T follicular helper cell (primary cell): ENCODE measurements around the gene THRB.

Experiments
- DNase-seq: peaks from one replicate; pipeline ENCODE4 v3.0.0-alpha.2; 2020; ENCODE audit warnings: low read depth

Gene THRB

DNA sequence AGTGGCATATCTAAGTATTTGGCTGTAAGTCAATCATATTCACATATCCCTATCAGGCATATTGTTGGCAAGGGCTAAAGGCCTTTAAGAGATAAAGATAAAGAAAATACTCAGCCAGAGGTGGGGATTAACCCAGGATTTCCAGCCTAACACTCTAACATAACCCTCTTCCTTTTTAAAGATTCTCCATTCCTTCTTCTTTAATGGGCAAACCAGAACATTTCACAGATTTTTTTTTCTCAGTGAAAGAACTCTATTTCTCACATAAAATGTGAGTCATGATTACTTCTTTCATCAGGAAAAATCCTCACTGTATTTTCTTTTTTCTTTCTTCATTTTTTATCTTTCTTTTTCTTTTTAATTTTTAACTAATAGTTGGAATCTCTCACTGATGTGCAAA lies 349.2 kb downstream of the THRB start:
- no peak for DNase-seq

DNA sequence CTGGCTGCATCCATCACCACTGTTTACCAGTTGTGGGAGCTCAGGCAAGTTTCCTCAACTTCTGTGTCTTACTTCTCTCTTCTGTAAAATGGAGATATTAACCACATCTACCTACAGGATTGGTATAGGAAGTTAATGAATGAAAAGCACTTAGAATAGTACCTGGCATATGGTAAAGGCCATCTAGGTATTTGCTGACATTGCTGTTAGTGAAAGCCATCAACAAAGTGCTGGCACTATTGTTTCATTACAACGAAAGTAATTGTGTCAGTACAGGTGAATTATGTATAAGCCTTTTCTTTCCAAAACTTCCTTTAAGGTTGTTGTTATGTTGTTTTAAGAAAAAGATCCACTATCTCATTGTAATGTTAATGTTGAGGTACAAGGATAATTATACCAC lies 352.5 kb downstream of the THRB start:
- no peak for DNase-seq

DNA sequence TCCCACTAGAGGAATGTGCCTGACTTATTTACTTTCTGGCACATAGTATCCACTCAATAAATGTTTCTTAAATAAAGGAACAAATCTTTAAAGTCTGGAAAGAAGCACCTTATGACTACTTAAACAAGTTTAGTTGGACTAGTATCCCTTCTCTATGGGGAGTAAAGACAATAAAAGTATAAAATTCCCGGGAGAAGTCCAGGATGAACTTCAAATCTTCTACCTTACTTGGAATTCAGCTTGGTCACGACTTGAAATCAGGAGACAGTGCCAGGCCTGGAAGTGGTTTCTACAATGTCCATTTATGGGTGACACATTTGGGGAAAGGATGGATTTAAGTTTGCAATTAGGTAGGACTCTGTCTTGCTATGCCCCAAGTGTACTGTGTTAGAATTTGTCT lies 353.1 kb downstream of the THRB start:
- no peak for DNase-seq

DNA sequence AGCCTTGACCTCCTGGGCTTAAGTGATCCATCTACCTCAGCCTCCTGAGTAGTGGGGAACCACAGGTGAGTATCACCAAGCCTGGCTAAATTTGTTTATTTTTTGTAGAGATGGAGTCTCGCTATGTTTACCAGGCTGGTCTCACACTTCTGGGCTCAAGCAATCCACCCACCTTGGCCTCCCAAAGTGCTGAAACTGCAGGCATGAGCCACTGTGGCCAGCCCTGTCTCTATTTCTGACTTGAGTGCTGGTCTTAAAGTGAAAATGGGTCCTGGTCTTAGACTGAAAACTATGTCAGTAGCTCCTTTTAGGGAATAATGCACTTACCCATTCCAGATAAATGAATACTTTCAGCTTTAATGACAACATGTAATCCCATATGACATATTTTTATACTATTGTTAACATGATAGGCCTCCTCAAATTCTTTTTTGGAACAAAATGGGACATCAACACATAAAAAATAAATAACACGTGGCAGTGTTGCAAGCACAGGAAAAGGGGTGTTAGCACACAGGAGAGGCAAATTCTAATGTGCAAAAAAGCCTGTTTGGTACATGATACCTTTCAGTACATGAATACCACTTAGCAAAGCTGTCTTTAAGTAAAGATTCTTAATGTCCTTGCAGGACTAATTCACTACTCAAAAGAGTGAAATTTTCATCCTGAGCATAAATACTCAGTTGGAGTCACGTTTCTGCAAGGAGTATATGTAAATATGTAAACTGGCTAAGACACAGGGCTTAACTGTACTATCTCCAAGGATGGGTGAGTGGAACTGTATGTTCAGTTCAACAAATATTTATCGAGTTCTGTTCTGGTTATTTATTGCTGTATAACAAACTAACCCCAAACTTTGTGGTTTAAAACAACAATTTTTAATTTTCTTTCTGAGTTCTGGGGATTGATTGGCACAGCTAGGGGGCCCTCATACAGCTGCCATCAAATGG lies 354.9 kb downstream of the THRB start:
- no peak for DNase-seq

DNA sequence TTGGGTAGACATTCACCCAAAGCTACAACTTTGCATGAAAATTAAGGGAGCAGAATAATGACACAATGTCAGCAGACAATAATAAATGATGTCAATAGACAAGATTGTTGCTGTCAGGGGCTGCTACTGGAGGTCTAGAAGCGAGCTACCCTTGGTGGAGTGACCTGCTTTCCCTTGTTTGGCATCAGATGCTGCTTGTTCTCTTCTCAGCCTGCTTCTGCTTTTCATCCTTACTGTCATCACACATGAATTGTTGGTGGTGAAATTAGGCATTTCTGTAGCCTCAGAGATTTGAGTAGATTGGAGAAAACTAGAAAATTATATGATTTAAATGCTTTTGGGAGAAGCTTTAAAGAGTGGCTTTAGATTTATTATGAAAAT lies 355.8 kb downstream of the THRB start:
- no peak for DNase-seq

DNA sequence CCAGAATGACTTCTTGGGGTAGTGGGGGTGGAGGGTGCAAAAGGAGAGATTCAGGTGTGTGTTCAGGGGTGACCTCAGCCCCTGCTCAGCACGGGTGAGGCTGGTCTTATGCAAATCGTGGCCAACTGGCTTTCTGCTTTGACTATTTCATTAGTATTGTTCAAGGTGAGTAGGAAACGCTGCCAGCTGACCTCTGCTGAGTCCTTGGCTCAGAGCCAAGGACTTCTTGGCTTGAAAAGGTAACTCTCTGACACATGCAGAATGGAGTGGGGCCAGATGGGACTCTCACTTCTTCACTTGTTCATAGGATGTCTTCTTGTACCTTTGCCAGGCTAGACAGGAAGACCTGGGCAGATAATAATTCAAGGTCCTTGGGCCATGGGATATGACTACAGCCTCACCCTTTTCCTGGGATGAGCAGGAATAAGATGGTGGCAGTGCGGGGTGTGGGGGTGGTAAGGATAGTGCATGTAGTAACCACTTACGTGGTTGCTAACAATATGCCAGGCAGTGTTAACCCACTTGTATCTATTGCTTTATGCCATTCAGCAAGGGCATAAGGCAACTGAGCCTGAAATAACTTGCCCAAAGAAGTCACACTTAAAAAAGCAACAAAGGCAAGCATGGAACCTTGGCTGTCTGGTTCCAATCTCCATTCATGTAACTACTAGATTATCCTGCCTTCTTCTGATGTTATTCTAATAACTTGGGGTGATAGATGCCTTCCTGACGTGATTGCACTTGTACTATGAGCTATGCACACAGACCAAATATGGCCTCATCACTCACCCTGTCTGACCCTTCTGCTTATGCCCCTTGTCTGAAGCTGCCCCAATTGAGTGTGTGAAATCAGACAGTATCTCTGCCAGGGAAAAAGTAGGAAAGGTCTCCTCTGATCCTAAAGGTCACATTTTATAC lies 356.4 kb downstream of the THRB start:
- no peak for DNase-seq

DNA sequence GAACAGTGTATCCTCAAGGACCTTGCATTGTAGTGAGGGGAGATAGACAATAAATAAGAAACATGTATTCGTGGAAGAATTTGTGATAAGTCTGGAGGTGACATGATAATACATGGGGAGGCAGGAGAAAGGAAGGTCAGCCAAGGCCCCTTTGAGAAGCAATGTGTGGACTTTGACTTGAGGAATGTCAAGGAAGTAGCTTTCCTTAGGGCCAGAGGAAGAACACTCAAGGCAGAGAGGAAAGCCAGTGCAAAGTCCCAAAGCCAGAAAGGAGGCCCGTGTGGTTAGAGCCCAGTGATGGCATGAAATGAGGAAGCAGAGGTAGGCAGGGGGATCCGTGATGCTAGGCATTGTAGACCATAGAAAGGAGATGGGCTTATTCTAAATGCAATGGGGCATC lies 357.3 kb downstream of the THRB start:
- no peak for DNase-seq

DNA sequence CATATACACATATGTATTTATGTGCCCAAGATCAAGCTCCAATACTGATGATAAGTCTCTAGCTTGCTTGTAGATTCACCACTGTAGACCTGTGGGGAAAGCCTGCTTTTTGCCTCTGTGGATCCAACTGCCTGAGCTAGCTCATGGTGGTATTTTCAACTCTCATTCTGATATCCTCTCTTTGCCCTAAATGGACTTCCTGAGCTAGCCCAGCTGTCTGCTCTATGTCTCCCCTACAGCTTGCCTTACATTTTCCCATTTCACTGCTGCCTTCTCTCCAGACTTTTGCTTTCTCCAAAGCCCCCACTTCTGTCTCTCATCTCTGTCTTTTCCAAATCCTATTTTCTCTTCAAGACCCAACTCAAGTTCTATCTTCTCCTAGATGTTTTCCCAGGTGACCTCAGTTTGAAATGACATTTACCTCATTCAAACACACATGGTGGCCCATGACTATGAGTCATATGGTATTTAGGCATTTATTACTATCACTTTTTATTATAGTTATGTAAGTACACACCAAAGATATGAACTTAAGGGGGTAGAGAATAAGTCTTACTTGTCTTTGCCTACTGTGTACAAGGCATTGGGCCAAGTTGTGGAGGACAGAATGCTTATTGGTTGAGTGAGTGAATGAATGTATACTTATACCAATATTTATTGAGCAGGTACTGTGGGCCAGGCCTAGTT lies 357.9 kb downstream of the THRB start:
- DNase-seq, result no peak

DNA sequence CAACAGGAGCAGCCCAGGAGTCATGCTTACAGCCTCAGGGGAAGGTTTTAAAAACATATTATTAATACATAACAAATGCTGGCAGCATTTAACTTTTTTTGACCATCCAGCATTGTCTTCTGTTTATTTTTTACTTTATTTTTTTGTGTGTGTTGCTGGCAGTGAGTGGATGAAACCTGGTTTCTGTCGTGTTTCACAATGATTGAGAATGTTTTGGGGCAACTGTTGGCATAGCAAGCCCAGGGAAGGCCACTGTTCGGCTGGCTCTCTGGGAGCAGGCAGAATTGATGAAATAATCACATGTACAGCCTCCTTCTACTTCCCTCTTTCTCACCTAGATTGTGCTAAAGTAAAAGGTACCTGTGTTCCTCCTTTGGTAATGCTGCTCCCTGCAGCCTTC lies 359.4 kb downstream of the THRB start:
- DNase-seq, result no peak

DNA sequence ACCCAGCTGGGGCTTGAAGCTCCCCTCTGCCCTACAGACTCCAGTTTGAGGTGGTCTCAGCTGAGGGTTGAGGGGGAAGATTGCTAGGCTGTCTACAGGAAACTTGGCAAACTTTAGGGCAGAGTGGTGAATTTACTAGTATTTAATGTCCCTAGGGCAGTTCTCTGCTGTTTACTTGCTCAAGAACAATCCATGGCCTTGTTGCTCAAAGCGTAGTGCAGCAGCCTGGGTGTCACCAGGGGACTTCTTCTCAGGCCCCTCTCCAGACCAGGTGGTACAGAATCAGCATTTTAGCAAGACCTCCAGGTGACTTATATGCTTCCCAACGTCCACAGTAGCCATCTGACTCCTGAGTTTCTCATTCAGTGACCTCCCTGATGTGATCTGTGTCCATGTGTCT lies 360.7 kb downstream of the THRB start:
- no peak for DNase-seq

DNA sequence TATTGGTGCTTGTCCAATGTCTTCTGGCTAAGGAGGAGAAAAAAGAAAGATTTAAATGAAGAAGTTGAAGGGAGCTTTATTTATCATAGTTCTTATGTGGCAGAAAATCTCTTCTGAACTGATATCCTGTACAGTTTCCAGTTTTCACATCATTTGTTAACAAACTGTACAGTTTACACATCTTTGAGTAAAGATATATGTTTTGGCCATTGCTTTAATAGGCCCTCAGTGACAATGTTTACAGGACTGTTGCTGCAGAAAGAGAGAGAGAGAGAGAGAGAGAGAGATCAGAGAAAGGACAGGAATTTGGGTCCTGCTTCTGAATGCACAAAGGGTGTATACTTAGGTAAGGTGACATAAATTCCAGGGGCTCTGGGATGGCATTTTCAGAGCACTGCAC lies 361.2 kb downstream of the THRB start:
- DNase-seq, result no peak

DNA sequence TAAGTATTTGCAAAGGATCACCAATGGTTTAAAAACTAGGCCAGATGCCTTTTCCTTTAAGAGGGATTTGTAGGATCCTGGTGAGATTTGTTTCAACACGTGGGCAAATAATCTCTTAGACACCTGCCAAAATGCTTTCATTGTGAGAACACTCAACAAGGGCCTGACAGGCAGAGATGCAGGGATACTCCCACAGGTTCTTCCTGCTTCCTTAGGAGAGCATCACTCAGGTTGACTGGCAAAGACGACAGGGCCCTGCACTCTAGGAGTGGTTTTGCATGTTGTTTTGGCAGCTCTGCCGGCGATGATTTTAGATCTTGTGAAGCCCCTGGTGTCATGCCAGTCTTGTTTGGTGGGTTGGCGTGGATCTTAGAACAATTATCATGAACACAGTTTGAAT lies 365.1 kb downstream of the THRB start:
- no peak for DNase-seq

DNA sequence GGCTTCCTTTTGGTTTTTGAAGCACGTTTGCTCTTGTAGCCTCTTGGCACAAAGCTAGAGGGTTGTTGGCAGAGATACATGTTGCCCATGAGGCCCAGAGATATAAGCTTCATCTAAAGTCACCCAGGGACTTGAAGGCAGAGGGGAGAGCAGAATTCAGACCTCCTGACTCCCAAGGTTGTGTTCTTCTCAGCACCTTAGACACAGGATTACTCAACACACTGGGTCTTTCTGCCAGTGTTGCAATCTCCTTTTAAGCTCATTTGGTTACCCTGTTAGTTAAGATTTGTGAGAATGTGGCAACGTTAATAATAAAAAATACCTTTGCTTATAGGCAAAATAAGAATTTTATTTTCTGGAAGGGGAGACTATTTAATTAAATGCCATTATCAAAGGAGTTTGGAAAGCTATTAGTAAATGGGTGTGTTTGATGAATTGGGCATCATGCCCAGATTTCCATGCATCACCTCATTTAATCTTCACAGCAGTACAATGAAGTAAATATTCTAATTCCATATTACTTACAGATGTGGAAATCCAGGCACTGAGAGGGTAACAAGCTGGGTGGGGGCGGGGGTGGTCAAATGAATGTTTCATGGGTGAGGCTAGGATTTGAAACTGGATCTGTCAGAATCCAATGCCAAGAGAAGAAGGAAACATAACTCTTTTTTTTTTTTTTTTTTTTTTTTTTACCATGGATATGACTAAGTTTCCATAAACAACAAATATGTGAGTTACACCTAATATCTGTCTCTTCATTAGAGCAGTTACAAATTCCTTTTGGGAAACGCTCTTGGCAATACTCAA lies 366.2 kb downstream of the THRB start:
- DNase-seq, result no peak

DNA sequence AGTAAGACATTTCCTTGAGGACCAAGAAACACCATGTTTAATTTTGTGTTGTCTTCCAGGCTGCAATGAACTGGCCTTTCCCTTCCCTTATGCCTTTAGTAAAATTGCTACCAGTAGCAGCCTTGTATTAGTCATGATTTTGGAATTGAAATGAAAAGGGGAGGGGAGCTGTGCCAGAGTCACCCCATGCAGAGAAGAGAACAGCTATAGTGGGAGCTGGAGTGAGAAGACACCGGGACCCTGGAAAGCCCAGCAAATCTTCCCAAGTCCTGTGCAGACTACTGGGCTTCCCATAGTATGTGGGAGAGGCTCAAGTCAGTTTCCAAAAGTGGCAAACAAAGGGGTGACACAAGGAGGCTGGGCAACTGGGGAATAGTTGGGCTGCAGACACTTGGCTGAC lies 371.1 kb downstream of the THRB start:
- DNase-seq, result no peak

DNA sequence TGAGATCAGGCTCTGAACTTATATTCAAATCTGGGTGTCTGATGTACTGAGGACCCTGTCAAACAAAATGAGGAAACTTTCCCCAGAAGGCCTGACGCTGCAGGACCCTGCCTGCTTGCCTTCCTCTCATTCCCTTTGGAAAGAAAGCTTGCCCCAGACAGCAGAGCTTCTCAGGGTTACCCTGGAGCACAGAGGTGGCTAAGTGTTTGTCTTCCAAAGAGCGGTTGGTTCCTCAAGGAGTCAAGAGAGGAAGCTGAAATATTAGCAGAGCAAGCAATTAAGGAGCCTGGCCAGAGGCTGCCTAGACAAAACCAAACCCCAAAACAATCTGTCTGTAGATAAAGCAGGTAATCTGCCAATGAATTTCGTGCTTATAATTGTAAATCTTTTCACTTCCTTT lies 374.2 kb downstream of the THRB start:
- no peak for DNase-seq

DNA sequence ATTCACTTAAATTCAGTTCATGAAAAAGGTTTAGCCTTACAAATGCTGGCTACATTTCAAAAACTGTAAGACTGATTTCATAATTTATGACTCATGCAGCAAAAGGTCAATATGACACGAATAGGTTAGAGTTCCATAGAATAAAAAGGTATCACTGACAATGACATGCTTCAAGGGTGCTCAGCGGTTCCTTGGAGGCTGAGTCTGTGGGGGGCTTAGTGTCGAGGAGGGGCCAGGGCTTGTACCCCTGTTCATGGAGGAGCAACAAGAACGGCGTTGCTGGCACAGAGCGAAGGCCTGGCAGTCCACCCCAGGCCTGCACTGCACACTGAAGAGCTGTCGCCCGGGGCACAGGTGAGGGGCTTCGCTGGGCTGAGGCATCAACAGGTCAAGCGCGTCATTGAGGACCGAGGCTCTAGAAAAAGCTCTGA lies 375.3 kb downstream of the THRB start:
- DNase-seq, result no peak

DNA sequence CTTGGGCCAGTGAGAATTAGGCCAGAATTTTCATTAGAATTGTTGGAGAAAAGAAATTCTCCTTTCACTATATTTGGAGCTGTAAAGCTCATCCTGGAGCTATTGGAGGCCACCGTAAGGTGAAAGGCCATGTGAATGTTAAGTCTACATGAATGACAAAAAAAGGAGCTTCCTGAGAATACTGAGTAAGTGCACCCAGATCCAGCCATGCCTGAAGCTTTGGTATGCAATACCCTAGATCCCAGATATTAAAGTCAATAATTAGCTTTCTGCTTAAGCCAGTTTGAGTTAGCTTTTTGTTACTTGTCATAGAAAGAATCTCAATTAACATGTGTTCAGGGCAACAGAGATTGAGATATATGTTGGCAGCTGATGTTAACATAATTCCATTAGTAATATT lies 377.1 kb downstream of the THRB start:
- DNase-seq, result no peak

DNA sequence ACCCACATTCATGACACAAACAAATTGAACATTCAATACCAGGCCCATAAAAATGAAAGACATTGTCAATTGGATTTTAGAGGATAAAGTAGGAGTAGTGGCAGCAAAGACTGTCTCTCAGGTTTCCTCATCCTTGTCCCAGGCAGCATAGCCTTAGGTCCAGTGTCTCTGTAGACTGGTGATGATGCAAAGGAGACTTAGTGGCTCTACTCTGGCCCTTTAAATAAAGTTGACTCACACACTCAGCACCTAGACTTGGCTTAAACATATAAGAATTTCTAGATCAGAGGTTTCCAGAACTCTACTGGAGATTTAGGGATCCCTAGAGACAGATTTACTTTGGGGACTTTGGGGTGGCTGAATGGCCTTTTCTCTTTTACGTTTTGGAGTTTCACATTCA lies 382.9 kb downstream of the THRB start:
- DNase-seq, result no peak

DNA sequence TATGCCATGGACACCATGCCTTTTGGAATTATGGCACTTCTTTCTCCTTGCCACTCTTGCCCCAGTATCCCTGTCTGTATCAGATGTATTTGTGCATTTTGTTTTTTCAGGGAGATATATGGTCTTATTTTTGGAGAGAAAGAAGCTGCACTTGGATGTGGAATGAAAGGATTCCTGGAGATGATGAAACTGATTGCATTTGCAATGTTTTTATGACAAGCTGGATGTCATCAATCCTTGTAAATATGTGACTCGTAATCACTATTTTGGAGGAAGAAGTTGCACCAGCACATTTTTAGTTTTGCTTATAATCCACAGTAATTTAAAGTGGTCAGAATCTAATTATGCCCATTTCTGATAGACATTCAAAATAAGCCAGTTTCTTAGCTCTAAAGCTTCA lies 384.6 kb downstream of the THRB start:
- DNase-seq, result no peak

DNA sequence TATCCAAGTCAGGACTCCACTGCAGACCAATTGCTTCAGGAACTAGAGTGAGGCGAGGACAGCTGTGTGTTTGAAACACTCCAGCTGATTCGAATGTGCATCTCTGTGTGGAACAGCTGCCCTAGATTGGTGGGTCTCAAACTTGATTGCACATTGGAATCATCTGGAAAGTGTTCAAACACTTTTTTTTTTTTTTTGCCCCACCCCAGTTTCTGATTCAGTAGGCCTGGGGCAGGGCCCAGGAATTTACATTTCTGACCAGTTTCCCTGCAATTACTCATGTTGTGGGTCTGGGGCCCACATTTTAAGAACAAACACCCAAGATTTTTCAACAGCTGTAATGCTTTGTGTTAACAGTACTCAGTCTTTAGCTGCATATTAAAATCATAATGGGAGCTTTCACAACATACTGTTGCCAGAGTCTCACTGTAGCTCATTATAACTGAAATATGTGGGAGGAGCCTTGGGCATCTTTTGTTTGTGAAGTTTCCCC lies 392.9 kb downstream of the THRB start:
- DNase-seq, result no peak

DNA sequence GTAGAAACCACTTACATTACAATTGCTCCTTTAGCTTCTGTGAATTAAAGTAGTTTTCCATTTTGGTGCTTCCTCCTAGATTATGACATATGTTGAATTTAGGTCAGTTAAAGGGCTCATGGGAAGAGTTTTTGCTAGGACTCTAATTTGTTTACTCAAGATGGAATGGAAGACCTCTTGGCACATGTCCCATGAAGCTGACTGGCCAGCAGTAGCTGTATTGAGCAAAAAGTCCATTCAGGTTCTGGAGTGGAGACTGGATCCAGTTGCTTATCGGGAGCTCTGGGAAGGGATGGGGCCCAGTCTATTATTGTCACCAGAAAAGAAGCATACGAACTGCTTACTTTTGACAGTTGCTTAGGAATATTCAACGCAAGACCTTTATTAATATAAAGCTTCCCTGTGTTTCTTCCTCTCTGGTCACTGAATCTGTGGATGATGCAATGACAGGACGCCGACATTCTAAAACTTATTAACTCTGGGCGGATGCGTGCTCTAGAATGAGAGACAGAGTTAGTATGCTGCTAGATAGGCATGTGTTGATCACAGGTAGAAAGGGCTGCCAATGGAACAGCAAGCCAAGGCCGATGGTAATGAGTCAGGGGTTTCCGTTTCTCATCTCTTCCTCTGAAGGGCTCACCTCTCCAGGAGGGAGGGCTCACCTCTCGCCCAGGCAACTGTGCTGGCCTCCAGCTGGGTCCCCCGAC lies 393.8 kb downstream of the THRB start:
- DNase-seq, result no peak
